Activated T-cell treated with anti-CD3 and anti-CD28 coated beads, Interleukin-2, amount 50 U/mL, for 48 hours (primary cell): ENCODE measurements around the gene MDK.
A peak's percentile ranks its signal among the peaks of the same experiment; 100 is the strongest.

Source experiments
- DNase-seq, 2 experiments: peaks; one replicate each; pipeline ENCODE4 v3.0.0-alpha.2; 2020

MDK gene

GRCh38 chr11:46381048-46381818 is at the start of gene MDK:
Gene MDK, plus strand, starts transcription at chr11:46381669. Its CDS starts 389 bp downstream, at chr11:46382058.
- DNase-seq, result peak in 1 of 2 experiments; percentile 59

- DNase-seq, result no peak
Observed at GRCh38 chr11:46332093-46332567, 49.3 kb upstream of the MDK start.

GRCh38 chr11:46332568-46333393 is 48.7 kb upstream of the MDK start:
- DNase-seq, result peak in 1 of 2 experiments; percentile 70

- peak in 1 of 2 experiments; percentile 59 for DNase-seq
Observed at GRCh38 chr11:46333394-46333947, 48.0 kb upstream of the MDK start.

- no peak for DNase-seq
Observed at GRCh38 chr11:46334211-46334610, 47.3 kb upstream of the MDK start.

- no peak for DNase-seq
Observed at GRCh38 chr11:46335271-46335670, 46.2 kb upstream of the MDK start.

- no peak for DNase-seq
Observed at GRCh38 chr11:46335890-46336562, 45.4 kb upstream of the MDK start.

GRCh38 chr11:46336563-46337180 is 44.8 kb upstream of the MDK start:
- DNase-seq, result no peak

GRCh38 chr11:46337626-46338345 is 43.7 kb upstream of the MDK start:
- DNase-seq, result no peak

- no peak for DNase-seq
Observed at GRCh38 chr11:46338636-46338987, 42.9 kb upstream of the MDK start.

- DNase-seq, result no peak
Observed at GRCh38 chr11:46338988-46339666, 42.3 kb upstream of the MDK start.

- no peak for DNase-seq
Observed at GRCh38 chr11:46339816-46340215, 41.7 kb upstream of the MDK start.

GRCh38 chr11:46341454-46341853 is 40.0 kb upstream of the MDK start:
- DNase-seq, result no peak

GRCh38 chr11:46342239-46342638 is 39.2 kb upstream of the MDK start:
- DNase-seq, result no peak

GRCh38 chr11:46343520-46343919 is 37.9 kb upstream of the MDK start:
- no peak for DNase-seq

- no peak for DNase-seq
Observed at GRCh38 chr11:46345131-46345597, 36.3 kb upstream of the MDK start.

GRCh38 chr11:46345881-46346484 is 35.5 kb upstream of the MDK start:
- DNase-seq, result peak; percentile 62 to 64

- peak; percentile 90 to 95 for DNase-seq
Observed at GRCh38 chr11:46346886-46347636, 34.4 kb upstream of the MDK start, which contains the start of gene DGKZ. Gene DGKZ, plus strand, starts transcription at chr11:46347463. Its CDS starts 197 bp downstream, at chr11:46347660.

GRCh38 chr11:46347637-46348311 is 33.7 kb upstream of the MDK start:
- DNase-seq, result peak; percentile 56 to 57
